ENCODE measurements around the gene DDX10.

Gene DDX10

DNA sequence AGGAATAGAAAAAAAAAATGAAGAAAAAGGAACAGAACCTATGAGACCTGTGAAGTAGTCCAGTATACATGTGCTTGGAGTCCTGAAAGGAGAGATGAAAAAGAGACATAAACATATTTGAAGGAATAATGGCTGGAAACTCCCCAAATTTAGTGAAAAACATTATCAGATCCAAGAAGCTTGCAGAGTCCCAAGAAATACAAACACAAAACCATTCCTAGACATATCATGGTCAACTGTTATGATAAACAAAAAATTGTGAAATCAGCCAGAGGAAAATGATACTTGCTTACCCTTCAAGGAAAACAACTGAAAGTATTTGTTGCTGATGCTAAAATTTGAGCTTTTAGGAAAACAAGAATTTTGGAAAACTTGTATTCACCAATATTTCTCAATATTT lies 250.1 kb downstream of the DDX10 start:
- DNase-seq, result no peak

DNA sequence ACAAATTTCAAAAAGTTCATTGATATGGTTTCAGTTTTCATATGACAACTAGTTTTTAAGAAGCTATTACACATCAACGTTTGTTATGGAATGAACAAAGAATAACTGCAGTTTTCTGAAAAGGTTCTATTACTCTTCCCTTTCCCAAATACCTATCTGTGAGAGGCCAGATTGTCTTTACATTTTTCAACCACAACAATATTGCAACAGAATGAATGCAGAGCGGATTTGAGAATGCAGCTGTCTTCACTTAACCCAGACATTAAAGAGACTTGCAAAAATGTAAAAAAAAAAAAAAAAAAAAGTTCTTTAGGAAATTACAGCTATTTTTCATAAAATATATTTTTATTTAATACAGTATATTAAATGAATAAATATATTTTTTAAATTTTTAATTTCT lies 250.8 kb downstream of the DDX10 start:
- DNase-seq, result no peak

DNA sequence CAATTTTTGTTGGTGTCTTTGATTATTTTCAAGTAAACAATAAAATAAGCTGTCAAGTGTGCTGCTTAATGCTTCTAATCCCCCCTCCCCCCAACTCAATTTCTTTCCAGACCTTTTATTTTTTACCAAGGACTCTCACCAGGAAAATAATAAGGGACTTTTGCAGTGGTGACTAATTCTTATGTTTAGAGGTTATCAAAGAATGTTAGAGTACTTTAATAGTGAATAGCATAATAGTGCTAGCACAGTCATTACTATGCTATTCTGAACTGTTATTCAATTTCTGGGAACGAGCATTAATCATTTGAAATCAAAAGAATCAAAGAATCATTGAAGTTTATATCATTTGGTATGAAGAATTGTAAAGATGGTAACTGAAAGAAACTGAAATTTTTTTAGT lies 251.4 kb downstream of the DDX10 start:
- no peak for DNase-seq

DNA sequence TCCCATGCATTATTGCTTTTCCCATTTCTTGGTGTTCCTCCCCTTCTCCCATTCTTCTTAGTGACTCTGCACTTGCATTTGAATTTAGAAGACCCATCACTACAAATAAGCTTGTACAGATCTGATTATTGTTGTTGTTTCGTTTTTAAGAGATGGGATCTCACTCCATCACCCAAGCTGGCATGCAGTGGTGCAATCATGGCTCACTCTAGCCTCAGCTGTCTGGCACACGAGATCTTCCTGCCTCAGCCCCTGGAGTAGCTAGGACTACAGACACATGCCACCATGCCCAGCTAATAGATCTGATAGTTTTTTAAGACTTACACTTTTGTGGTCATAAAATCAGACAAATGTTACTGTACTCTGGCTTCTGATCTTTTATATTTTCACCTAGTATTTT lies 252.1 kb downstream of the DDX10 start:
- DNase-seq, result no peak

DNA sequence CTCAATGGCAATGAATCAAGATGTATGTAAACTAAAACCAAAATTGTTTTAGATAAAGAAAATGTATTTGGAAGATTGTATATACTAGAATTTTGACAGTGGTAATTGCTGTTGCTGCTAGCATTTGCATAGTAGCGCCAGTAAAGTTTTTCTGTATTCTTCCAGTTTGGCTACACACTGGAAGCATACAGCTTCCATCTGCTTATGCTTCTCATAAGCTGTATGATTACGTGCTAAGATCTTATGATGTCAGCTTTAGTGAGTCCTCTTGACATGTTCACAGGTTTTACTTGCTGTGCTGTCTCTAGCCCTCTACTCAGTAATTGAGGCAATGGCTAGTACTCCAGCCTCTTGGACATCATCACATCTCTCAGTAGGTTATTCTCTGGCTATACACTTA lies 256.3 kb downstream of the DDX10 start:
- DNase-seq, result no peak

DNA sequence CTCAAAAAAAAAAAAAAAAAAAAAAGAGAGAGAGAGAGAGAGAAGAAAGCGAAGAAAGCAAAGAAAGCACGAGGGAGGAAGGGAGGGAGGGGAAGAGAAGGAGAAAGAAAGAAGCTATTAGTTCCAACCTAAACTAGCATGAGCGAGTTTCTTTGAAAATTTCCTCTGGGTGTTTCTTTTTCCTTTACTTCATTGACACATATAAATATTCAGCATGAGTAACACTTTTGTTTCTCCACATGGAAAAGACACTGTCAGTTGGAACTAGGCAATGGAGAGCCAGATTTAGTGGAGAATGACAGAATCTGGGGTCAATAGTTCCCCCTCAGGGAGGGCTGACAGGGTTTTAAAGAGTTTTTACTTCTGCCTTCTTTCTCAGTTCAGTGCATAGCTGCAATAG lies 257.4 kb downstream of the DDX10 start:
- no peak for DNase-seq

DNA sequence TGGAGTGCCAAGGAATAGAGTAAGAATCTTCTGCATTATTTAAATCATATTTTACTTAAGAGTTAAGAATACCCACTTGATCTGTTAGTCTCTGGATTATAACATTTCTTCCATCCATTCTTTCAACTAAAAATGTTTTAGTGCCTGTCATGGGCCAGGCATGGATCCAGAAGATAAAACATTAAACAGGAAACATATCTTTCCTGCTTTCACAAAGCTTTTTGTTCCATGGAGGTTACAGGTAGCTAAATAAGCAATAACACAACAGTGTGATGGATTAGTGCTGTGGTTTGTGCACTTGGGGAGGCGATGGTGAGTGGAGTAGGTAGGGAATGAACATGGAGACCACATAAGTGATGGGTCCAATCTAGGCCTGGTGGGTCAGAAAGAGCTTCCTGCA lies 258.5 kb downstream of the DDX10 start:
- DNase-seq, result no peak

DNA sequence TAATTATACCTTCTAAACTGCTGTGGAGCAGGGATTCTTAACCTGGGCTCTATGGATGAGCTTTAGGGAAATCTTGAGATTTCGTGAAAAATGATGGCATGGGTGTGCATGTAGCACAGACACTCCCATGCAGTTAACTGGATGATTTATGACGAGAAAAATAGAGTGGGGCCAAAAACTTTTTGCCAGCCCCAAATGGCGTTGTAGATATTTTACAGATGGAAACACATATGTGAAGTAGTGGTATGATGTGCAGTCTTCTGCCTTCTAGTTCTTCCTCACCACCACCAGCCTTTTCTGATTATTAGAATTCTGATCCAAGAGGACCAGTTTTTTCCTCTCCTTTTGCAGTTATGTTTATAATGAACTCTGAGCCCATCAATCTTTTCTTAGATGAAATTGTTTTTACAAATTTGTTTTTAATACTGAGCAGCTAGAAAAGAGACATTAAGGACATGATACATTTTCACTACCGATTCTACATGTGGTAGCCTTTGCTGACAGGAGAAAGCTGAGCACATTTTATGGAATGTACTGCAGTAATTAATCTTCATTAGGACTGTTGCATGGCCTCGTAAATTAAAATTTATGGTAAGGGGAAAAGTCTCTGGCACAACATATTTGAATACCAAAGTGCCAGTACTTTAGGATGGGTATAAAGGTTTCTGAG lies 261.4 kb downstream of the DDX10 start:
- no peak for DNase-seq

DNA sequence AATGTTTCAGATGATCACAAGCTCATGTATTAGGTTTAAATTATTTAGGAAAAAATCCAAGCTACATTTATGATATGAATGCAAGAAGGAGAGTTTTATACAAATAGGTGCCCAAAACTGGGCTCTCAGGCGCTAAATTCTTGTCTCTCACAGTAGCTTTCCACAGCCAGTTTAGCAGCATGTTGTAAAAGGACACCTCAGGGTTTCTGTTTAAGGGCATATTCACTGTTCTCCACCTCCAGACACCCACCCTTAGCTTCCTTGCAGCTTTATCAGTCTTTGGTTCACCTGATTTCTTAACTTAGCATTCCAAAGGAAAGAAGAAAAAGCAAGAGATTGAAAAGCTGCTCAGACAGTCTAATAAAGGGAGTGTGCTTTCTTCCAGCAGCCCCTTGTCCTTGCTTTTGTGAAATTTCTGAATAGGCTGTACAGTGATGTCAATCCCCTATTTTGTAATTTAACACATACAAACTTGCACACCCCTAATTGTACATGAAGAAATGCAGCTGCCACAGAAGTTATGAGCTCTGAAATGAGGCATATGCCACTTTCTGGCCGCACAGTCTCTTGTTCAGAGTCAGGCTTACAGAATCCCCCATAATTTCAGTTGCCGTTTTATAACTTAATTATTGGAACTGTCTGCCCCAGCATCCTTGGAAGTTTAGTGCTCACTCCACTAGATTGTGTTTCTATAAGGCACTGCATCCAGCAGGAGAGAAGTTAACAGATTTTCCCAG lies 262.1 kb downstream of the DDX10 start:
- no peak for DNase-seq

DNA sequence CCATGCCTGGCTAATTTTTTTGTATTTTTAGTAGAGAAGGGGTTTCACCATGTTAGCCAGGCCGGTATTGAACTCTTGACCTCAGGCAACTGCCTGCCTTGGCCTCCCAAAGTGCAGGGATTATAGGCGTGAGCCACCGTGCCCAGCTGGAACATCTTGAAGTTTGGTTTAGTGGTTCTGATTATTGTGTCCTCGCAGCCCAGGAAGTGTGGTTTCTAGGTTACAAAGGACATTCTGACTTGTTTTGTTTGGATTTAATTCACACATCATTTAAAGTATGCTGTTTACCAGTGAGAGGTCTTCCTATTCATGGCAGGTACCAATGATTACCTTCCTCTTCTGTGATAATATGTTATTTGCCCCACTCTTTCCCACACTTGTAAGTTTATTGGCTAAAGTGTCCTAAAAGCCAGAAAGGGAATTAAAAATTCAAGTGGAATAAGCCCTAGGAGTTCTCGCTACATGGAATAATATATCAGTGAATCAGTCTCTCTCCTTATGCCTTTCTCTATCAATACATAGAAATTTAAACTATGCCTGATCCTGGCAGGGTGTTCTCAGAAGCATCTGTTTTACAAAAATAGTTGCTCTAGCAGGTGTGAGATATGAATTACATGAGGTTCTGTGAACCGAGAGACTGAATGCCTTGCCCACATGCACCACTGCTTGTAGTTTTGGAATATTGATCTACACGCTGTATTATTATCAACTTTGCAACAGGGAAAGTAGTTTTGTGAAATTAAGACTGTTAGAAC lies 263.1 kb downstream of the DDX10 start:
- DNase-seq, result no peak

DNA sequence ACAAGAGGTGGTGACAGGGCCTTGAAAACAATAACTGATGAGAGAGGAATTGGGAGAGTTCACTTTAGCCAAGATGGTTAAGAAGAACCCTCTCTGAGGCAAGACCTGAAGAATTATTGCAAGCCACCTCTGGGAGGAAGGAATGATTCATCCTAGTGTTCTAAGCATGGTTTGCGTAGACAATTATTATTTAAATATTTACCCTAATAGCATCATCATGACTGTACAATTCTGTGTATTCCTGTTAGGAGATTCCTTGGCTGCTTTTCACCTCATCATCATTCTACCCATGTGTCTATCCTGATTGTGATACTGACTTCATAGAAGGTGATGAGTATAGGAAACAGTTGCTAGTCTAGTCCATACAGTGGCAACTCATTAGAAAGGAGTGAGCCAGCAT lies 264.4 kb downstream of the DDX10 start:
- no peak for DNase-seq

DNA sequence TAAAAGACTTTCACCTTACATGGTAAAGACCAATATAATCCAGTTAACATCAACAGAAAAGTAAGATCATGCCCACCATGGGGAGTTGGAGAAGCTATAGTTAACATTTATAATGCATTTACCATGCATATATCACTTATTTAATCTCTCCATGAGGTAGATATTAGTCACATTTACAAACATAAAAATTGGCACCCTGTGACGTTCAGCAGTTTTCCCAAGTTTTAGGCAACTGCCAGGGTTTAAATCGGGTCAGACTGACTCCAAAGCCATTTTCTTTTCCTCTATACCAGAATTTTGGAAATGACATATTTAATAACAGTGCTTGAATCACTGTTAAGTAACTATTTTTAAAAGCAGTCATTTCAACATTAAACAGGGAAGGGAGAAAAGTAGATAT lies 266.3 kb downstream of the DDX10 start:
- no peak for DNase-seq

DNA sequence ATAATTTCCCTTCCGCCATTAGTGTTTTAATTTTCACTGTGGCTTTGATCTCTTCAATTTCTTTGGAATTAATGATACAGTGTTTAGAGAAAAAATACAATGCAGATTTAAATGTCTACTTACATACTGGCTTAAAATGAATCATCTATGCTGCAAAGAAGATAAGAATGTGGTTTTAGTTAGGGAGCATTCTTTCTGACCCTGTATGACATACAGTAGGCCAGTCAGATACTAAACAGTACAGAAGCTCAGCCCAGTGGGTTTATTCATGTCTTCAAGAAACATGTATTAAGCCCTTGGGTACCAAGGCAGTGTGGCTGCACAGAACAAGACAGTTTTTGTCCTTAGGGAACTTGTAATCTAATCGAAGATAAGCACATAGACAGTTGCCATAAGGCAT lies 268.8 kb downstream of the DDX10 start:
- DNase-seq, result no peak

DNA sequence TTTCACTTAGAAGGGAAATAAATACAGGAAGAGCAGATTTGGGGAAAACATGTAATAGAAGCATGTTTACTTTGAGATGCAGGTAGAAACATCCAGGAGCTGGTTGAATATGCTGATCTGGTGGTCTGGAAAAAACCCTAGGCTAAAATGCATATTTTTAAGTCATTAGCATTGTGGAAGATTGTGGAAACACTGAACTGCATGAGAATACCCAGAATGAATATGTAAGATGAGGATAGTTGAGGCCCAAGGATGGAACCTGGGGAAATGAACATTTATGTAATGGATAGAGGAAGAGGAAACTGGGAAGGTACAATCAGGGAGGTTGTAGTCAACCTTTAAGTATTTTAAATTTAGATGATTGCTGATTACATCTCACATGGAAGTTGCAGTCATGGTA lies 269.4 kb downstream of the DDX10 start:
- DNase-seq, result no peak

DNA sequence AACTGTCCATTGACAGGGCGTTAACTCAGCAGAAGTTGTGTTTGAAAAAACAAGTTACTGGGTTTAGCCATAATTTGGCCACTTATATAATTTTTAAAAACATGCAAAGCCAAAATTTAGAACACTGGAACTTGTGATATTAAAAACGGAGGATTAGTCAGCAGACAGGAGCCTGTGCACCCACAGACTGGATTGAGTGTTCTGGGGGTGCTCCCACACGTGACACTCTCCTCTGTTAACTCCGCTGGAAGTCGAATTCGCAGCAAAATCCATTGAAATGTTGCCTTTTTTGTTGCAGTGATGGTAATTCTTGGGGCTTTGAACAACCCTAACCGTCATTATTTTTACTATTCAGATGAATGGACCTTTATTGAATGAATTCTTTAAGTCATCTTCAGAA lies 269.8 kb downstream of the DDX10 start:
- no peak for DNase-seq

DNA sequence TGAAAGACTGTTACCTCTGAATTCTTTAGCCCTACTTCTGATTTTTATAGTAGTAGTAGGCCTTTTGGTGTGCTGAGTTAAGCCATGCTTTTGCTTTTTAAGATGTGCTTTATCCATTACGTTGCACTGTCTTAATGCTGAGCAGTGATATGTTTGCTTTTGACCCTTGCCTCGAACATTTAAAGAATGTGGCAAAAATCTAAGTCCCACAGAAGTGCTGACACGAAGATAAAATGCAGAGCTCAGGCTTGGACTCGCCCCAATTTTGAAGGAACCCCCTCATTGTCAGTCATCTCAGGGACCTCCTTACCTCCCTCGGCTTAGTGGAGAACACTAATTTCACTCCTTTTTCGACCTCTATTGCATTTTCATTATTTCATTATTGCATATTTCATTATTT lies 272.9 kb downstream of the DDX10 start:
- DNase-seq, result no peak

DNA sequence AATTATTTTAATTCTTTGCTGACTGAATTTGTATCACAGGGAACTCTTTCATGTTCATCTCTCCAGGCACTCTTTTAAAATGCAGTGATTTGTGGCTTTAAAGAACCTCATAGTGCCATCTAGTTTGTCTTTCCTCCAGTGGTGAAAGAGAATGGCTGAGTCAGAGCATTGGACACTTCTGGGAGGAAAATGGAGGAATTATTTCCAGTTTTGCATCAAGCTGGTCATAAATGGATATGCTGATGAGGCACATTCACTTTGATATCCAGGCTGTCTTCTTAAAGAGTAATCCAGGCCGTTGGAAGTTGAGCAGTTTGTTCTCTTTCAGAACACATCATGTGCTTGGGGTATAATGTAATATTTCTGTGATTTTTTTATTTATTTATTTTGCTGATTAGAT lies 273.7 kb downstream of the DDX10 start:
- no peak for DNase-seq

DNA sequence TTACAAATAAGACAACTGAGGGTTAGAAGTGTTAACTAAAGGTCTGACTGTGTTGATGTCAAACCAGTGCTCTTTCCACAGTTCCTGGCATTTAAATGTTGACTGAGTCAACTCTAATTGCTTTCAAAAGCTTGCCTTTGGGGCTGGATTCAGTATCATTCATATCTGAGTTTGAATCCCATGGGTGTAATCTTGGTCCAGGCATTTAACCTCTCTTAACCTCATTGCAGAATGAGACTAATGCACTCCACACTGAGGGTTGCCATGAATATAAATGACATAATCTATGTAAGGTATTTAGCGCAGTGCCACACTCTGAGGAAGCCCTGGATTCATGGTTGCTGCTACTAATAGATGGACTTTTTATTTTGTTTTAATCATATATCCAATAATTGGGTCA lies 274.3 kb downstream of the DDX10 start:
- no peak for DNase-seq

DNA sequence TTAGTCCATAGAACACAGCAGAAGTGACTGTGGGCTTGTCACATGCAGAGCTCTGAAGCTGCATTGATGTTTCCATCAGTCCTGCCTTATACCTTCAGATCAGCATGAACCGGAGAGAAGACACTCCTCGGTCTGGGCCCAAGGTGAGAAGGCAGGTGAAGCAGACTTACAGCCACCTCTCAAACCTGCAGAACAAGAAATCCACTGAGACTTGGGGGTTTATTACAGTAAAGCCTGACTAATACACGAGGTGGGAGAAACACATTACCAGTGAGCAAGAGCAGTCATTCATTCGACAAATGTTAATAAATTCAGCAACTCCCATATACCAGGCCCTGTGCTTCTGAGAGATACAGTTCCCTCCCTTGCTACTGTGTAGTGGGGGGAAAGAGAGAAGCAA lies 279.0 kb downstream of the DDX10 start:
- DNase-seq, result no peak

DNA sequence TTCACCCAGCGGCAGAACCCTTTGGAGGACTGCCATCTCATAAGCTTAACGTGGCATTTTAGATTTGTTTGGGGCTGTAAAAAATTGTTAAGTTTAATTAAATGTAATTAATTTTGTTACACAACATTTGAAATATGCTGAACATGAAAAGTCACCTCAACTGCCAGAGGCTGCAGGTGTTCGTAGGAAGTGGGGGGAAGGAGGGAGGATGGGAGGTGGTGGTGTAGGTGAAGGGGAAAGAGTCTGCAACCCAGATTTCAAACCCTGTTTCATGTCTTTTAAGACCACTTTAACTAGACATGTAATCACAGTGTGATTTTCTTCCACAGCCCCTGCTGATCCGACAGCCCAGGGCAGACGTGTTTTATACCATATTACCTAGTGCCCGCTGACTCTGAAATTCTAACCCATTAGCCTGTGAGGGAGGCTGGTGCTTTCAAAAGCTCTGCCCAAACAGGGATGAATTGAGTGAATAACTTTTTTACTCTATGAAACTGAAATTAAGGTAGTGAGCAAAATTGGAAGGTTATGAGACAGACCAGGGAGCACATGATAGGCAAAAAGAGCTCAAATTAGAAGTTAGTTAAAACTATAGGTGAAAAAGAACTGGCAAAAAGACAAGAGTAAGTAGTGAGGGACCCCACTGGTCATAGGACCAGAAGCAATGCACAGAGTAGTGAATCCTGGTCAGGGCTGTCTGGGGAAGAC lies 279.8 kb downstream of the DDX10 start:
- DNase-seq, result peak; percentile 8

DNA sequence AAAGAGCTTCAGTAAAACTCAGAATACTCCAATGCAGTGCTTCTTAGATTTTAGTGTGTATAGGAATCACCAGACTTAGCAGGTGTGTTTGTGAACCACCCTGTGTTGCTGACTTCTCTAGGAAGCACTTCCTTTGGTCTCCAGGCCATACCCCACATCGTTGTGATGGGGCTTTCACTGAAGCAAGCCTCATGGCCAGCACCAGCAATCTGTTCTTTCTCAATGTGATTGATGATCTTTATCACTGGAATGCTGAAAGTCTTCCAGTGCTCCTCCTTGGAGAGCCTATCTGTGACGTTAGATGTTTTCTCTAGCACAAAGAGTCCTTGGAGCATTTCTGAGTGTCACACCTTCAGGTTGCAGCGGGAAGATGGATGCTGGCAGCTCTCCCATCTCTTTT lies 280.5 kb downstream of the DDX10 start:
- no peak for DNase-seq

DNA sequence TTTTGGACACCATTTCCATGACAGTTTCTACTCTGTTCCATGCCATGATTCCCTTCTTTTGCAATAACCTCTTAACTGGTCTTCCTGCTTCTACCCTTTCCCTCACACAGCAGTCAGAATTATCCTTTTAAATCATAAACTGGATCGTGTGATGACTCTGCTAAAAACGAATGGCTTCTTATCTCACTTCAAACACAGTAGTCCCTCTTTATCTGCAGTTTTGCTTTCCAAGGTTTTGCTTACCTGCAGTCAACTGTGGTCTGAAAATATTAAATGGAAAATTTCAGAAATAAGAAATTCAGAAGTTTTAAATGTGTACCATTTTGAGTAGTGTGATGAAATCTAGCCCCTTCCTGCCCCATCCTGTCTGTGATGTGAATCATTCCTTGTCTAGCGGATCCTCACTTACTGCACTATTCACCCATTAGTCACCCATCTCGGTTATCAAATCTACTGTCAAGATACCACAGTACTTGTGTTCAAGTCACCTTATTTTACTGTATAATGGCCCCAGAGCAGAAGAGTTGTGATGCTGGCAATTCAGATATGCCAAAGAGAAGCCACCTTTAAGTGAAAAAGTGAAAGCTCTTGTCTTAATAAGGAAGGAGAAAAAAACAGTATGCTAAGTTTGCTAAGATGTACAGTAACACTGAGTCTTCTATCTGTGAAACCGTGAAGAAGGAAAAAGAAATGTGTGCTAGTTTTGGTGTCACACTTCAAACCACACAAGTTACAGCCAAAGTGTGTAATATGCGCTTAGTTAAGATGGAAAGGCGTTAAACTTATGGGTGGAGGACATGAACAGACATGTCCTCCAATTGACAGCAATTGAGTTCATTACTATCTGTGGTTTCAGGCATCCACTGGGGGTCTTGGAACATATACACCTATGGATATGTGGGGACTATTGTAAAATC lies 283.0 kb downstream of the DDX10 start:
- no peak for DNase-seq

Measured in NCI-H1436 (cell line).